ENCODE measurements around the gene UBL7.

UBL7 gene

DNA sequence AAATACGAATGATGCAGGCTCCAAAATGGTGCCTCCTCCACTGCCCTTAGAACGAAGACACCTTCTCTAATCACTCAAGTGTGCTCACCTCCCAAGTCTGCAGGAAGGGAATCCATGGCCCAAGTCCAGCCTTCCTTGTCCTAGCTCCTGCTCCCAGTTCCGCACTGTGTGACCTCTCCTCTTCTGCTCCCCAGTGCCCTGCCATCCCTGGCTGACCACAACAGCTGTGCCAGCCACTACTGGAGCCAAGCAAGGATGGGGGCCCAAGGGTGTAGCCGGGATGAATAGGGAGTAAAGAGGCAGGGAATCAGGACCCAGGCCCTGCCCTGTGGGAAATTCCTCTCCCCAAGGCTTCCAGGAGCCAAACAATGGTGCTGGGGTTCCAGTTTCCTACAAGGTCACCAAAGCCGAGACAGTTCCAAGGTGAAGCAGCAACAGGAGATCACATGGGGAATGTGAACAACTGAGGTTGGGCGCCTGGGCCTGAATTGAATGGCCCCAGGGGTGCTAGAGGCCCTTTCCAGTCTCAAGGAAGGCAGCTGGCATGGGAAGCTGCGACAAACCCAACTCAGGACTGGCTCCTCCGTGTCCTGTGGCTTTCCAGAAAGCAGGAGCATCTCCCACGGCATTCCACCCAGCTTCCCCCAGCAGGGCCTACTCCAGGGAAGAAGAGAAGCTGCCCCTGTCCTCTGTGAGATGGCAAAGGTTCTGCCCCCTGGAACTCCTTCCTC, 47.4 kb downstream of the UBL7 start:
- TF ChIP-seq, protein P1, sequence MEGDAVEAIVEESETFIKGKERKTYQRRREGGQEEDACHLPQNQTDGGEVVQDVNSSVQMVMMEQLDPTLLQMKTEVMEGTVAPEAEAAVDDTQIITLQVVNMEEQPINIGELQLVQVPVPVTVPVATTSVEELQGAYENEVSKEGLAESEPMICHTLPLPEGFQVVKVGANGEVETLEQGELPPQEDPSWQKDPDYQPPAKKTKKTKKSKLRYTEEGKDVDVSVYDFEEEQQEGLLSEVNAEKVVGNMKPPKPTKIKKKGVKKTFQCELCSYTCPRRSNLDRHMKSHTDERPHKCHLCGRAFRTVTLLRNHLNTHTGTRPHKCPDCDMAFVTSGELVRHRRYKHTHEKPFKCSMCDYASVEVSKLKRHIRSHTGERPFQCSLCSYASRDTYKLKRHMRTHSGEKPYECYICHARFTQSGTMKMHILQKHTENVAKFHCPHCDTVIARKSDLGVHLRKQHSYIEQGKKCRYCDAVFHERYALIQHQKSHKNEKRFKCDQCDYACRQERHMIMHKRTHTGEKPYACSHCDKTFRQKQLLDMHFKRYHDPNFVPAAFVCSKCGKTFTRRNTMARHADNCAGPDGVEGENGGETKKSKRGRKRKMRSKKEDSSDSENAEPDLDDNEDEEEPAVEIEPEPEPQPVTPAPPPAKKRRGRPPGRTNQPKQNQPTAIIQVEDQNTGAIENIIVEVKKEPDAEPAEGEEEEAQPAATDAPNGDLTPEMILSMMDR (conservative IDR thresholded peaks at IDR 0.05): no peak
- no peak for TF ChIP-seq ZFX (IDR thresholded peaks at IDR 0.05)
- no peak overlapping the region for H3K27ac ChIP-seq

DNA sequence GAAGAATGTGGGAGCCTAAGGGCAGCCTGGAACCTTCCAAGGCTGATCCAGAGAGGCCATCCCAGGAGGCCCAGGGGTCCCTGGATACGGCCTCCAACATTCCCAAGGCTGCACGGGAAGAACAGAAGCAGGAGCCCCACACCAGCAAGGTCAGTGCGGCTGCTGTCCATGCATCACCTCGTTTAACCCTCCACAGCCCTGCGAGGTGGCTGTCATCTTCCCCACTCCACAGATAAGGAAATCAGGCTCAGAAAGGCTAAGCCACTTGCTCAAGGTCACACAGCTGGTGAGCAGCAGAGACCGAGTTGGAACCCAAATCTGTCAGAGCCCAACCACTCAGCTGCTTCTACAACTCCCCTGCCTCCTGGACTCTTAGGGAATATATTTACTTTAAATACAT, 48.8 kb downstream of the UBL7 start:
- no peak overlapping the region for H3K27ac ChIP-seq
- TF ChIP-seq ZFX (IDR thresholded peaks at IDR 0.05): no peak
- TF ChIP-seq, protein P1 (conservative IDR thresholded peaks at IDR 0.05): no peak

- TF ChIP-seq, protein P1 (conservative IDR thresholded peaks at IDR 0.05): no peak
- no peak for TF ChIP-seq ZFX (IDR thresholded peaks at IDR 0.05)
- H3K27ac ChIP-seq: no peak overlapping the region
Observed at GRCh38 chr15:74411686-74412085, 49.3 kb downstream of the UBL7 start.

DNA sequence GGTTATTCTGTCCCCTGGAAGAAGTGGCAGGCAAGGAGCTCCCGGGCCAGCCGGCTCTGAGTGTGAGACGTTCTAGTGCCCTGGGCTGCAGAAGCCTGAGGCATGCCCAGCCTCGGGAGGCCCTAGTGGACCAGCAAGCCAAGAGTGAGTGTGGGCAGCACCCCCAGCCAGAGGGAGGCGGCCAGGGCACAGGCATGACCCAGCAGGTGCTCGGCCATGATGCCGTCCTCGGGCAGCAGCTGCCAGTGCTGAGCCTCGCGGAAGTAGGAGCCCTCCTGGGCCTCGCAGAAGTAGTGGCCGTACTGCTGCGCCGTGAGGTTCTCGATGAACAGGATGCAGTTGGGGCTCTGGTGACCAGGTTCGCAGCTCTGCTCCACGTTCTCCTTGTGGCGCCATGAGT, 50.5 kb downstream of the UBL7 start:
- no peak for TF ChIP-seq ZFX (IDR thresholded peaks at IDR 0.05)
- TF ChIP-seq, protein P1 (conservative IDR thresholded peaks at IDR 0.05): no peak
- H3K27ac ChIP-seq: no peak overlapping the region

DNA sequence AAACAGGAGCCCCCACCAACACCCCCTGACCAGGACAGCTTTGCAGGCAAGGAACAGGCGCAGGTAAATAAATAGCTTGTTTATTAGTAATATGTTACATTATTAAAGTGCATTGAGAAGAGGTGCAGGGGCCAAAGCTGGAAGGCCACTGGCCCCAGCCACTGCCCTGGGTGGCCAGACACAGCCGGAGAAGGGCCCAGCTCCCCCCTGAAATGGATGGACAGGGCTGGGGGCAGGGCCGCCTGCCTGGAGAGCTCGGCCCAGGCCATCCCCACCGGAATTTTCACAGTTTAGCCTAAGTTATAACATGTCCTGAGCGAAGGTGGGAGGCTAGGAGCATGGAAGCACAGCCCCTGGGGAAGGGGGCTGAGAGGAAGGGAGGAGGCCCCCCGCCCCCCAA, 51.7 kb downstream of the UBL7 start:
- no peak overlapping the region for H3K27ac ChIP-seq
- no peak for TF ChIP-seq ZFX (IDR thresholded peaks at IDR 0.05)
- TF ChIP-seq, protein P1 (conservative IDR thresholded peaks at IDR 0.05): no peak

DNA sequence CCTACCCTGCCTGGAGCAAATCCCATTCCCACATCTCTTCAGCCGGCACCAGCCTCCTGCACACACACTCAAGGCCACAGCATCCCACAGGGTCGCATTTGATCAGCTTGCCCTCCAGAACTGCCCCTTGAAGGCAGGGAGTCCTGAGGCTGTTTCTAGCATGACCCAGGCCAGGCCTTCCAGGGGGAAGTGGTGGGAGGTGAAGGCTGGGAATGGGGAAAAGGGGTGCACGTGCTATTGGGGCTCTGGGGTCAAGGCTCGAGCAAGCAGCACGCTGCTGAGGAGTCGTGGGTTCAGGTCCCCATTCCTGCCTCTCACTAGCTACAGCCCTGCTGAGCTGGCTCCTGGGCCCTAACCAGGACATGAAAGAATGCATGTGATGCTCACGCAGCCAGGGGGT, 52.1 kb downstream of the UBL7 start:
- TF ChIP-seq ZFX (IDR thresholded peaks at IDR 0.05): no peak
- TF ChIP-seq, protein P1 (conservative IDR thresholded peaks at IDR 0.05): no peak
- no peak overlapping the region for H3K27ac ChIP-seq

DNA sequence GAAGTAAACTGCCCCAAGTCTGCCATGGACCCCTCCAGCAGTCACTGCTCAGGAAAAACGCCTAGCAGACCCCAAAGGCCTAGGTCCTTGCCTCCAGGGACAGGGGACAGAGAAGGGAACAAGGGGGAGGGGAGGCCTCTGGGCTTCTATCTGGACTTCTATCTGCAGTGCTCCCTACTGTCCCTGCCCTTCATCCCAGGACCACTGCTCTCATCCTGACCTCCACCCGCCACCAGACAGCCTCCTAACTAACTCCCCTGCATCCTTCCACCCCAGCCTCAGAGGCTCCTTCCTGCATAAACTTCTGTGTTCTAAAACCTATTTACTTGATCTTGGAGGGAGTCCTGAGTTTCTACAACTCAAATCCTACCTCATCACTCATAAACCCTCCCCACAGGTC, 52.6 kb downstream of the UBL7 start:
- H3K27ac ChIP-seq: no peak overlapping the region
- no peak for TF ChIP-seq ZFX (IDR thresholded peaks at IDR 0.05)
- TF ChIP-seq, protein P1 (conservative IDR thresholded peaks at IDR 0.05): no peak
